Stimulated activated CD4-positive, alpha-beta T cell treated with anti-CD3 and anti-CD28 coated beads, Interleukin-1b, Interleukin-23, amount 100 ng/mL, for 4 hours (primary cell): Measurements from ENCODE around the gene CEMIP.

Experiments used
- DNase-seq, 2 donors: peaks; one replicate each; pipeline ENCODE4 v3.0.0-alpha.2; 2020; ENCODE audit warnings: low read depth in 2 of 2

The CEMIP gene

GRCh38 chr15:80929225-80929624, 150.1 kb downstream of the CEMIP start:
- no peak for DNase-seq

DNA sequence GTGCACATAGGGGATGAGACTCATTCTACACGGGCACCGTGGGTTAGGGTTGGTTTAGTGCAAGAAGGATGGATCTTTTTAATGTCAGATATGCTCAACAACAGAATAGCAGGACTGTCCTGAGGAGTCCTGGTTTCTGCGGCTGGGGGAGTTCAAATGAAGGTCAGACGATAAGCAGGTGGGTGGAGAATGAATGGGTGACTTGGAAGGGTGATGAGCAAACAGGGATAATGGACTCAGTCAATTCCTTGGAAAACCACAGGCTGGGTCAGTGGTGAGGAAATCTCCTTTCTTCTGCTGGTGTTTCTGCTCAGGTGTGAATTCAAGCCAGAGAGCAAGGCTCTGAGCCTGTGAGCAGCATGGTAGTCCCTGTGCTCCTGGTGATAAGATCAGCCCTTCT, 150.5 kb downstream of the CEMIP start:
- DNase-seq: no peak

DNA sequence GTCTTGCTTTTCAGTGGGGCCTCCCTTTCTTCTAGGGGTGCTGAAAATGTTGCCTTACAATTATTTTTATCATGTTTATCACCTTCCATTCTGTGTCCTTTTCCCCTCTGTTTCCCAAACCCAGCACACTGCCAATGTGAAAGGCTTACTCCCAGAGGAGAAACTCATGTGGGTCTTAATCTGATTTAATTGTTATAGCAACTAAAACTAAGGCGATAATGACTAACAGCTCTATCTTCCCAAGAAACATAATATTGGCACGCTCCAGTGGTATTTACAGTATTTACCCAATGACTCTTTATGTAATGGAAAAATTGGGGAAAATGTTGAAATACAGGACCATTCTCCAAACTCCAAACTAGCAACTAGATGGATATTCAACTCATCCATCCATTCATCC, 152.0 kb downstream of the CEMIP start:
- DNase-seq: no peak

GRCh38 chr15:80931721-80932512, 152.7 kb downstream of the CEMIP start:
- DNase-seq: no peak

DNA sequence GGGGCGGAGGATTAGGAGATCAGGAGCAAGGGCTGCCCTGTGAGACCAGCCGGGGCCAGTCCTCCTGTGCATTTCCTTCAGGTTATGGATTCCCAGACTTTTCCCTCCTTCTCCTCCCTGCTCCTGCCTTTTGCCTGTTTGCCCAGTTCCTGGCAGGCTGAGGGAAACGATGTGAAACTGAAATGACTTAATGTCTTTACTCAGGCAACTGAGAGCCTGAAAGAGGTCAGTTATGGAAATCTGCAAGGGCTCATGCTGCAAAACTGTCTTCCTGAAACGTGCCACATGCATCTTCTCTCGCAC, 153.3 kb downstream of the CEMIP start:
- DNase-seq: no peak

DNA sequence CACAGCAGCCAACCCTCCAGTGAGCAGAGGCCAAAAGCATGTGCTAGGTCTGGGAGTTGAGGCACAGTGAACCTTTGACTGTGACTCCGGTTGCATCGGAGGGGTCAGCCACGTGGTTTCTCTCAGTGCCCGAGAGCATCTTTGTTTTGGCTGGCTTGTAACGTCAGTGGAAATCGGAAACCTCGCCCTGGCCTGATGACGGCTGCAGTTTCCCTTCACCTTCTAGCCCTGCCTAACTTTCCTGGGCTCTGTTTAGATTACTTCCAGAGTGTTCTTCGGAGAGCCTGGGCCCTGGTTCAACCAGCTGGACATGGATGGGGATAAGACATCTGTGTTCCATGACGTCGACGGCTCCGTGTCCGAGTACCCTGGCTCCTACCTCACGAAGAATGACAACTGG, 153.8 kb downstream of the CEMIP start:
- DNase-seq: no peak

DNA sequence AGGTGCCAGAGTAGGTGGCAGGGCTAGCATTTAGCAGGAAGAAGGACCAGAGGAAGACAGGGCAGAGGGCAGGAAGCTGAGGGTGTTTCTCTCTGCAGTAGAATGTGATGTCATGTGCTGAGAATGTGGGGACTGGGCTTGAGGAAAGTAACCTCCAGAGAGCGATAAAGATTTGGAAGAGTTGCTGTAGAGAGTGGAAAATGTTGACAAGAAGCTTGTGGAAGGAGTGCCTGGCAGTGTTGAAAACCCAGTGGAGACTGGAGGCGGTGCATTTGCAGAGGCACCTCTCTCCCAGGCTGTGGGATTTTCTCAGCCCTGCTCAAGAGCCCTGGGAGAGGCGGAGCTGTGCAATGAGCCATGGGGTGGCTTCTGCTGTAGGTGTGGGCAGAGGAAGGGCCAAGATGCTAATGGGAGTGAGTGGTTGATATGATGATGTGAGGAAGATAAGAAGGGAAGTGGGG, 155.6 kb downstream of the CEMIP start:
- no peak for DNase-seq

GRCh38 chr15:80936288-80937078, 157.3 kb downstream of the CEMIP start:
- no peak for DNase-seq

- DNase-seq: no peak
Measured at GRCh38 chr15:80937718-80938117, 158.5 kb downstream of the CEMIP start.

DNA sequence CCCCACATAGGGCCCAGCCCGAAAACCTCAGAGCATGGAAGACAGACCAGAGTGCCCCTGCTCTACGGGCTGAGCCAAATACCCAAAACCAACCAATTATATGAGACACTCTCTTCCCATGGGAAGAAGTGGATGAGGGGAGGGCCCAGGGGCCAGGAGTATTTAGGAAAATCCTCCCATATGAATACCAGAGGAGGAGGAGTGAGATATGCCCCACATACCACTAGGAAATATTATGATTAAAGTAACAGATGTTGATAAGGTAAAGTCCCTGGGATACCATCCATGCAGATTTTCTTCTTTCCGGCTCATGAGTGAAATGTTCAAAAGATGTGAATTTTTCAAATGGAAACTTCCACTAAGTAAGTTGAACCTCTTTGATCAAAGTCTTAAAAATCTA, 160.0 kb downstream of the CEMIP start:
- no peak for DNase-seq

DNA sequence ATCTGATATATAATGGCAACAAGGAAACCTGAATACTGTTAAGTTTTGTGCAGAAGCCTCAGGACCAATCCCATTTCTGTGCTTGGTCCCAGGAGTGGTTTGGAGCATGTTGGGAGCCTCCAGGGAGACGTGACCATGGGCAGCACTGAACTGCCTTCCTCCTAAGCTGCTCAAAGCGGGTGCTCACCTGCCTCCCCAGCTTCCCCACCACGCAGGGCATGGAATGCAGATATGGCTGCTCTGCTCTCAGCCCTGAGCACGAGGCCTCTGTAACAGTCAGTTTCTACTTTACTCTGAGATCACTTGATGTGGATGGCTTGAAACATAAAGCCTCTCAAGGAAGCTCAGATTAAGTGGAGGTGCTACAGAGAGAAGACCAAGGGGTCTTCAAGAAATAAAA, 161.2 kb downstream of the CEMIP start:
- DNase-seq: no peak

DNA sequence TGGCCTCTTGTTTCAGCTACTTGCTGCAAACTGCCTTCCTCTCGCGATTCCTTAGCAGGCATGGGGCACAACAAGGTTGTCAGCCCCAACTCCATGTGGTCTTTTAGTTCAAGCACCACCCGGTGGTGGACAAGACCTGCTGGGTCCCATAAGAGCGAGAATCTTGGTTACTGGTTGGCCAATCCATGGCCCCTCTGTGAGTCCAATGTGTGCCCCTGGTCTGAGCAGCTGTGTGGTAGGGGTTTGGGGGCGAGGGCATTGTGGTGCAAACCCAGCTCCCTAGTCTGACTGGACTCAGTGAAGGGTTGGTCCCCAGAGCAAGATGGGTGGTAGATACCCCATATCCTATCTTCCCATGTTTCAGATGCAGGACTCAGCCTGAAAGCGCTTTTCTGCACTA, 161.7 kb downstream of the CEMIP start:
- no peak for DNase-seq

DNA sequence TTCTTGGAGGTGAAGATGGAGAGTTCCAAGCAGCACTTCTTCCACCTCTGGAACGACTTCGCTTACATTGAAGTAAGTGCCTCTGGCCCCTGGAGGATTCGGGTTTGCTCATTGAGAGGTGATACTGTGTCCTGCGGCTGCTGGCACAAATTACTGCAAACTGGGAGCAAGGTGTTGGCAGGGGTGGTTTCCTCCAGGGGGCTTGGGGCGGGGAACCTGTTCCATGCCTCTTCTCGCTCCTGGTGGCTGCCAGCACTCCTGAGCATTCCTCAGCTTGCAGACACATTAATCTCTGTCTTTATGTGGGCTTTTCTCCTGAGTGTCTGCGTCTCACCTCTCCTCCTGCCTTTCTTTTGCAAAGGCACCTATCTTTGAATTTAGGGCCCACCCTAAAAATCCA, 163.1 kb downstream of the CEMIP start:
- no peak for DNase-seq

GRCh38 chr15:80942746-80943565, 163.8 kb downstream of the CEMIP start:
- no peak for DNase-seq

DNA sequence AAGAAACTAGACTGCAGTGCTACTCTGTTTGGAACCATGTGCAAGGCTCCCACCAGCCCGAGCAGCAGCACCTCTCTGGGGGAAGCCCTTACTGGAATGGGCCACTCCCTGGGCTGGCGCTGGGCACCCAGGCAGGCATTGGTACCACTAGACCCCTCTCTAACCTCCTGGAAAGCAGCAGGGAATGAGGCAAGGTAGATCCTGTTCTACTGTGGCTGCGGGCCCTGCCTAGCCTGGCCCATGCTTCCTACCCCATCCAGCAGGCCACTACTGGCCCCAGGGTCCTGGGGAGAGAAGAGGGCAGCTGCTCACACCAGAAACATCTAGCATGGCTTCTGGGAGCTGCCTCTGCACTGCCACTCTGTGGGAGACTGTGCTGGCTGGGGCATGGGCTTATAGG, 165.6 kb downstream of the CEMIP start:
- no peak for DNase-seq

DNA sequence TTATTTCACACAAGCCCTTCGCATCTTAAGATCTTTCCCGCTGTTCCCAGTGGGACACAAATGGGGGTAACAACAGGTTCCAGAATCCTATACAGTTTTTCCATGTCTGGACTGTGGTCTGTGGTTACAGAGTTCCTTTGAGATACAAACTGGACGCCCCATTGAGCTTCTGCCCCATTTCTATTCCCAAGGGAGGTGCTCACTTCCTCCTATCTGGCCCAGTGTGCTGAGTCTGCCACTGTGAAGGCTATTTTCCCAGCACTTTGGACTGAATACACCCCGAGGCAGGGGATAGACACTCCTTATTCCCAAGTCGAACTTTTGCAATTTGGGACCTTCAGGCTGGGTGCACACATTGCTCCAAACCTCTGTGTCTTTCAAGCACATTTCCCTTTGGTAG, 166.4 kb downstream of the CEMIP start:
- DNase-seq: no peak

GRCh38 chr15:80946576-80946975, 167.4 kb downstream of the CEMIP start:
- DNase-seq: no peak

- DNase-seq: no peak
Measured at GRCh38 chr15:80948651-80949292, 169.6 kb downstream of the CEMIP start.

DNA sequence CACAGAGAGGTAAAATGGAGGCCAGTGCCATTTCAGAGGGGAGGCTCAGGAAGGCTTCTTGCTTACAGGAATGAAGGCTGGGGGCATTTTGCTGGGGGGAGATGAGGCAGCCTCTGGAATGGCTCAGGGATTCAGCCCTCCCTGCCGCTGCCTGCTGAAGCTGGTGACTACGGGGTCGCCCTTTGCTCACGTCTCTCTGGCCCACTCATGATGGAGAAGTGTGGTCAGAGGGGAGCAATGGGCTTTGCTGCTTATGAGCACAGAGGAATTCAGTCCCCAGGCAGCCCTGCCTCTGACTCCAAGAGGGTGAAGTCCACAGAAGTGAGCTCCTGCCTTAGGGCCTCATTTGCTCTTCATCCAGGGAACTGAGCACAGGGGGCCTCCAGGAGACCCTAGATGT, 170.6 kb downstream of the CEMIP start:
- DNase-seq: no peak

GRCh38 chr15:80950291-80951078, 171.3 kb downstream of the CEMIP start:
- DNase-seq: no peak

- DNase-seq: no peak
Measured at GRCh38 chr15:80951941-80952340, 172.8 kb downstream of the CEMIP start.
